Measurements from ENCODE around the gene CASZ1.

CASZ1 gene

DNA sequence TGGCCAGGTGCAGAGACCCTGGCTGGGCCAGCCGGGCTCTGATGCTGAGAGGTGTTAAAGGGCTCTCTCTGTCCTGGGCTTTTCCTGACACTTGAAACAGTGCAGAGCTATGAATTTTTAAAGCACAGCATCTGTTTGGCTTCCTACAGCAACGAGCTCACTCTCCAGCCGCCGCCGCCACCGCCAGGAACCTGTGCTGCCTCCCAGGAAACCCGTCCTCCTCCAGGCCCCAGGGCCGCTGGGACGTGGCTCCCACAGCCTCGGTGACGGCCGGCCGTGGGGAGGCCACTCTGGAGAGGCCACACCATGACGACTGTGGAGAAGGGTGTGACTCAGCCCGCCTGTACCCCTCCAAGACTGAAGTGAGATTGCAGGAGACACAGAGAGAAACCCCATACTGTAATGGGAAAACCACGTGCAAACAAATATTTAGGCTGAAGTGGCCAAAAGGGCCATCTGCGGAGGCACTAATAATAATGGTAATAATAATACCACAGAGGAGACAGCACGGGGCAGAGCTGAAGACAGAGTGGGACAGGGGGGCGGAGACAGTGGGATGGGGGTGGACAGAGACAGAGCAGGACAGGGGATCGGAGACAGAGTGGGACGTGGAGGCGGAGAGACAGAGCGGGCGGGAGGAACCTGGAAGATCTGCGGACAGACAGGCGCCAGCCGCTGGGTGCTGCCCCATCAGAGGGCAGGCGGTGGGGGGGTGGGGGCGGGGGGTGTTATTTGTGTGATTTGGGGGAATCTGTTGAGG lies 139.2 kb downstream of the CASZ1 start:
- DNase-seq (ENCODE audit: low read depth), result no peak
- TF ChIP-seq, protein P1, sequence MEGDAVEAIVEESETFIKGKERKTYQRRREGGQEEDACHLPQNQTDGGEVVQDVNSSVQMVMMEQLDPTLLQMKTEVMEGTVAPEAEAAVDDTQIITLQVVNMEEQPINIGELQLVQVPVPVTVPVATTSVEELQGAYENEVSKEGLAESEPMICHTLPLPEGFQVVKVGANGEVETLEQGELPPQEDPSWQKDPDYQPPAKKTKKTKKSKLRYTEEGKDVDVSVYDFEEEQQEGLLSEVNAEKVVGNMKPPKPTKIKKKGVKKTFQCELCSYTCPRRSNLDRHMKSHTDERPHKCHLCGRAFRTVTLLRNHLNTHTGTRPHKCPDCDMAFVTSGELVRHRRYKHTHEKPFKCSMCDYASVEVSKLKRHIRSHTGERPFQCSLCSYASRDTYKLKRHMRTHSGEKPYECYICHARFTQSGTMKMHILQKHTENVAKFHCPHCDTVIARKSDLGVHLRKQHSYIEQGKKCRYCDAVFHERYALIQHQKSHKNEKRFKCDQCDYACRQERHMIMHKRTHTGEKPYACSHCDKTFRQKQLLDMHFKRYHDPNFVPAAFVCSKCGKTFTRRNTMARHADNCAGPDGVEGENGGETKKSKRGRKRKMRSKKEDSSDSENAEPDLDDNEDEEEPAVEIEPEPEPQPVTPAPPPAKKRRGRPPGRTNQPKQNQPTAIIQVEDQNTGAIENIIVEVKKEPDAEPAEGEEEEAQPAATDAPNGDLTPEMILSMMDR (IDR thresholded peaks at IDR 0.05; ENCODE audit: low read depth, low read length, missing control alignments), result no peak
- in situ Hi-C loops (cut with HindIII; ENCODE audit: low sequenced_read_pairs), result no loop called here
- no peak overlapping the region for H3K4me3 ChIP-seq (ENCODE audit: low read depth, low read length)

DNA sequence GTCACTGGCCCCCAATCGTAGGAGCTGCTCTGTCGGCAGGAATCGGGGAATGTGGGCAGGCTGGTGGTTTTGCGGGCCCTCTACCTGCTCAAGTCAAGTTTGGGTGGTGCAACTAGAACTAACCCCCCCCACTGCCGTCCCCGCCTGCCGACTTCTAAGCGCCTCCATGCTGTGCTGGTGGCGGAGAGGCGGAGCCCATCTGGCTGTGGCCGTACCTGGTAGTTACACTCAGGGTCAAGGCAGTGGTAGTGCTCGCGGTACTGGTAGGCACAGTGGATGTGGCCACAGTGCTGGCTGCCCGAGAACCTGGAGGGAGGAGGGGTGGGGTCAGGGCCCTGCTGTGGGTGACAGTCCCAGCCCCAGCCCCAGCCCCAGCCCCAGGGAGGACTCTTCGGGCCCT lies 140.0 kb downstream of the CASZ1 start:
- H3K4me3 ChIP-seq (ENCODE audit: low read depth, low read length), result no peak overlapping the region
- DNase-seq (ENCODE audit: low read depth), result no peak
- in situ Hi-C loops (cut with HindIII; ENCODE audit: low sequenced_read_pairs), result no loop called here
- TF ChIP-seq, protein P1 (IDR thresholded peaks at IDR 0.05; ENCODE audit: low read depth, low read length, missing control alignments), result no peak

DNA sequence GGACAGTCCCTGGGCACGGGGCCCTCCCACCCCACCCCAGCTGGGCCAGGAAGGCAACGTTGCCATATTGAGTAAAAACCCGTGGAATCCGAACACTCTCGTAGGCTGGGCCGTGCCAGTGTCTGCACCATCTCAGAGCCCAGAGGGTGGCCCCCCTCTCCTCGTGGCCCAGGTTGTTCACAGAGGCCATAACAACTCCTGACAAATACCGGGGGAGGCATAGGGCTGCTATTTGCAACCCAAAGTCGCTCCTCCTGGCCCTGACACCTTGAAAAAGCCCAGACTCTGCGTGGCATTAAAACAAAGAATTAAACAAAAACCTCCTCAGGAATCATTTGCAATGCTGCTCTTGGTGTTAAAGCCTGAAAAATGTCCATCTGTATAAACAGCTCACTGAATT lies 141.4 kb downstream of the CASZ1 start:
- DNase-seq (ENCODE audit: low read depth), result no peak
- in situ Hi-C loops (cut with HindIII; ENCODE audit: low sequenced_read_pairs), result no loop called here
- no peak overlapping the region for H3K4me3 ChIP-seq (ENCODE audit: low read depth, low read length)
- TF ChIP-seq, protein P1 (IDR thresholded peaks at IDR 0.05; ENCODE audit: low read depth, low read length, missing control alignments), result no peak

DNA sequence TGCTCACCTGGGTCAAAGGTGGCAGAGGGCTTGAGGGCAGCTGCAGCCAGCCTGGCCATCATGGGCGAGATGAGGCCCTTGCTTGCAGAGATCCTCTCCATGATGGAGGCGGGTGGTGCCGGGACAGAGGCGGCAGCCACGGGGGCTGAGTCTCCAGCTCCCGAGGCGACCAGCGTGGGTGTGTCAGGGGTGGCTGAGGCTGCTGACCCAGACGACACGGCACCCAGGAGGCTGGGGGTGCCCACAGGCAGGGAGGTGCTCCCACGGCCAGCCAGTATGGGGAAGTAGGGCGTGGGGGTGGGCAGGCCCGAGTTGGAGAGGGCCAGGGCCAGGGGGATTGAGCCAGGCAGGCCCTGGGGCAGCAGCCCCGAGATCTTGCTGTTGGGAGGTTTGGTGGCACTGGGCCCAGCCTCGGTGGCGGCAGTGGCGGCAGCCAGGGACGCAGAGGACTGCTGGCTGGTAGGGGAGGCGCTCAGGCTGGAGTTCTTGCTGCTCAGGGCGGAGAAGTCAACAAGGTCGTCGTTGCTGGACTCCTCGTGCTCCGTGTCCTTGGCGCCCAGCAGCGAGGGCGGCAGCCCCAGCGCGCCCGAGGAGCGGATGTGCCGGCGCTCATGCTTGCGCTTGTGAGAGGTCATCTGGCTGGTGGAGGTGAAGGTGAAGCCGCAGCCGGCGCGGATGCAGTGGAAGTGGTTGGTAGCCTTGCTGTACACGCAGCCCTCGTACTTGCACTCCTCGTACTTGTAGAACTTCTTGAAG lies 142.9 kb downstream of the CASZ1 start:
- DNase-seq (ENCODE audit: low read depth), result no peak
- TF ChIP-seq, protein P1 (IDR thresholded peaks at IDR 0.05; ENCODE audit: low read depth, low read length, missing control alignments), result no peak
- H3K4me3 ChIP-seq (ENCODE audit: low read depth, low read length), result no peak overlapping the region
- in situ Hi-C loops (cut with HindIII; ENCODE audit: low sequenced_read_pairs), result loop anchor here (5.0 kb wide), 1 partner anchor 64 kb away; no protein-coding TSS in a partner anchor

DNA sequence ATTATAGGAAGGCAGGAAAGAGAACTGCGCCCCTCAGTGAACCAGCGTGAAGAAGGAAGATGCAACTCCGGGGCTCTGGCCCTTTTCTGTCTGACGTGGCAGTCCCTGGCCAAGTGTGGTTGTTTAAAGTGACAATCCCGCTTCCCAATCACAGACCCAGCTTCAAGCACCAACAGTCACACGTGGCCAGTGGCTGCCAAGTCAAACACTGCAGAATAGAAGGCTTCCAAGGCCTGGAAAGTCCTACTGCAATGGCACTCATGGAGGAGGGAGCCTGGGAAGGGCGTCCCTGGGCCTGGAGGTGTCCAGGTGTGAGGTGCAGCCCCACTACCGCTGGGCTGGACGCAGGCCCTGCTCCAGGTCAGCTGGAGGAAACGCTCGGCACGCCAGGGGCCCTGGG lies 143.8 kb downstream of the CASZ1 start:
- TF ChIP-seq, protein P1 (IDR thresholded peaks at IDR 0.05; ENCODE audit: low read depth, low read length, missing control alignments), result no peak
- no peak overlapping the region for H3K4me3 ChIP-seq (ENCODE audit: low read depth, low read length)
- no peak for DNase-seq (ENCODE audit: low read depth)
- in situ Hi-C loops (cut with HindIII; ENCODE audit: low sequenced_read_pairs), result loop anchor here (5.0 kb wide), 1 partner anchor 65 kb away; no protein-coding TSS in a partner anchor

DNA sequence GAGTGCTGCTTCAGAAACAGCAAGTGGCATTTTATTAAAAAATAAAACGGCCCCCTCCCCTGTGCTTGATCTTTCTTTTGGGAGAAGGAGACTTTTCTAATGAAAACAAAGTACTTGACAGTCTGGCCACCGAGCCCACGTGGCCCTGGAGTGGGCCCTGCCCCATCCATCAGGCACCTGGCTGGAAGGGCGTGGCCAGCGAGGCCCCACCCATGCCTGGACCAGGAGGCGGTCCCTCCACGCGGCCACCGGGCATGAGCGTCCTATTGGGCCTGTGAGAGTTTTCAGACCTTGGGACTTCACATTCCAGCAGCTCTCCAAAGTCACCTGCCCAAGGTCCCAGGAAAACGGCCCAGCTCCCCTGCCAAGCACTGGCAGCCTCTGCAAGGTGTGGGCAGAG lies 144.7 kb downstream of the CASZ1 start:
- in situ Hi-C loops (cut with HindIII; ENCODE audit: low sequenced_read_pairs), result loop anchor here (5.0 kb wide), 1 partner anchor 66 kb away; no protein-coding TSS in a partner anchor
- TF ChIP-seq, protein P1 (IDR thresholded peaks at IDR 0.05; ENCODE audit: low read depth, low read length, missing control alignments), result no peak

More for the DNA sequence above, 144.7 kb downstream of the CASZ1 start:
- no peak for DNase-seq (ENCODE audit: low read depth)
- H3K4me3 ChIP-seq (ENCODE audit: low read depth, low read length), result no peak overlapping the region

Measured in astrocyte of the cerebellum (primary cell).